Activated CD8-positive, alpha-beta T cell treated with anti-CD3 and anti-CD28 coated beads, Interleukin-2, amount 10 ng/mL, durations not matched to agents 7 days and 5 days (primary cell): ENCODE results near the gene DCUN1D1. TPM values are rescaled to one million over a fixed set of nuclear protein-coding genes. Genes with fewer than 3 reads are reported as not detected.
A peak's percentile ranks its signal among the peaks of the same experiment; 100 is the strongest.

Source experiments
- ATAC-seq: fragments of 150-1000 bp; cut with Tn5 transposase; one replicate; pipeline ENCODE4 v1.10.0; 2021; ENCODE audit warnings: moderate library complexity
- CTCF ChIA-PET: fragments of 350-600 bp; sonication (Branson Sonifier 250); formaldehyde crosslinking; loops from one replicate; lab custom pipeline; 2021; ENCODE audit warnings: antibody characterized with exemption; lab: Charles Lee
- POLR2A ChIA-PET: fragments of 350-600 bp; sonication (Branson Sonifier 250); formaldehyde crosslinking; loops from one replicate; lab custom pipeline; 2021; ENCODE audit warnings: antibody characterized with exemption; lab: Charles Lee
- DNase-seq: peaks from one replicate; pipeline ENCODE4 v3.0.0-alpha.2; 2020
- H3K27ac Mint-ChIP-seq: one replicate; pipeline ENCODE4 v1.8.0; 2021; ENCODE audit warnings: mild to moderate bottlenecking, mixed read lengths
- H3K27me3 Mint-ChIP-seq: one replicate; pipeline ENCODE4 v1.8.0; 2021; ENCODE audit warnings: low read depth, mixed read lengths
- H3K36me3 Mint-ChIP-seq: one replicate; pipeline ENCODE4 v1.8.0; 2021; ENCODE audit warnings: low read depth, mixed read lengths
- H3K4me1 Mint-ChIP-seq: one replicate; pipeline ENCODE4 v1.8.0; 2021; ENCODE audit warnings: low read depth, mixed read lengths
- H3K4me3 Mint-ChIP-seq: one replicate; pipeline ENCODE4 v1.8.0; 2021; ENCODE audit warnings: mild to moderate bottlenecking, mixed read lengths
- H3K9me3 Mint-ChIP-seq: one replicate; pipeline ENCODE4 v1.8.0; 2022; ENCODE audit warnings: mixed read lengths; ENCODE audit not compliant: insufficient read depth
- total RNA-seq, 2 experiments: library from RNA; stranded (reverse); gene quantifications; one replicate each; pipeline ENCODE4 v1.2.3, GENCODE V29; 2021

Gene DCUN1D1
- total RNA-seq, 2 experiments from 2014 or later: 80.8 to 84.5 TPM

- DNase-seq: no peak
- H3K27ac Mint-ChIP-seq: no peak overlapping the region
- no peaks in the 10 kb centered on the region for H3K27me3 Mint-ChIP-seq
- ChIA-PET POLR2A (no interaction called here), CTCF (no interaction called here)
- H3K36me3 Mint-ChIP-seq: peaks cover 55% of the 10 kb centered on the region
- no peak for ATAC-seq
- peaks cover 18% of the 10 kb centered on the region for H3K4me1 Mint-ChIP-seq
- H3K4me3 Mint-ChIP-seq: no peak overlapping the region
- H3K9me3 Mint-ChIP-seq: no peaks in the 10 kb centered on the region
Measured at GRCh38 chr3:182957226-182957625, 23.1 kb downstream of the DCUN1D1 start.

GRCh38 chr3:182954553-182955235 is 25.6 kb downstream of the DCUN1D1 start:
- CTCF ChIA-PET: no interaction called here
- Mint-ChIP-seq H3K9me3 (no peaks in the 10 kb centered on the region), H3K36me3 (peaks cover 52% of the 10 kb centered on the region), H3K27ac (no peak overlapping the region), H3K4me3 (no peak overlapping the region), H3K27me3 (no peaks in the 10 kb centered on the region), H3K4me1 (peaks cover 6% of the 10 kb centered on the region)
- ATAC-seq (no peak), DNase-seq (no peak)
- POLR2A ChIA-PET: no interaction called here

- ATAC-seq (no peak), DNase-seq (no peak)
- ChIA-PET CTCF (interaction anchor here (1.8 kb wide), 1 partner anchor 40 kb away, joined by 4 read pairs; no protein-coding TSS in a partner anchor), POLR2A (no interaction called here)
- Mint-ChIP-seq H3K27me3 (no peaks in the 10 kb centered on the region), H3K27ac (no peak overlapping the region), H3K4me1 (no peaks in the 10 kb centered on the region), H3K36me3 (peaks cover 51% of the 10 kb centered on the region), H3K4me3 (no peak overlapping the region), H3K9me3 (no peaks in the 10 kb centered on the region)
Measured at GRCh38 chr3:182949688-182950087, 30.6 kb downstream of the DCUN1D1 start.

- H3K27me3 Mint-ChIP-seq: no peaks in the 10 kb centered on the region
- H3K4me3 Mint-ChIP-seq: no peak overlapping the region
- H3K4me1 Mint-ChIP-seq: no peaks in the 10 kb centered on the region
- DNase-seq (no peak), ATAC-seq (no peak)
- CTCF ChIA-PET: no interaction called here
- H3K36me3 Mint-ChIP-seq: peaks cover 50% of the 10 kb centered on the region
- H3K9me3 Mint-ChIP-seq: no peaks in the 10 kb centered on the region
- no peak overlapping the region for H3K27ac Mint-ChIP-seq
- POLR2A ChIA-PET: interaction anchor here (0.6 kb wide), 1 partner anchor 103 kb away, joined by 3 read pairs; no protein-coding TSS in a partner anchor
Measured at GRCh38 chr3:182948305-182948704, 32.0 kb downstream of the DCUN1D1 start.

- H3K36me3 Mint-ChIP-seq: peaks cover 48% of the 10 kb centered on the region
- no peak overlapping the region for H3K27ac Mint-ChIP-seq
- DNase-seq (peak; percentile 29), ATAC-seq (peak; percentile 69)
- H3K27me3 Mint-ChIP-seq: no peaks in the 10 kb centered on the region
- no peak overlapping the region for H3K4me3 Mint-ChIP-seq
- ChIA-PET CTCF (interaction anchor here (0.7 kb wide), 2 partner anchors 108 to 233 kb away, joined by 3 read pairs; no protein-coding TSS in a partner anchor), POLR2A (interaction anchor here (0.6 kb wide), 1 partner anchor 103 kb away, joined by 3 read pairs; no protein-coding TSS in a partner anchor)
- no peaks in the 10 kb centered on the region for H3K9me3 Mint-ChIP-seq
- no peaks in the 10 kb centered on the region for H3K4me1 Mint-ChIP-seq
Measured at GRCh38 chr3:182947888-182948287, 32.5 kb downstream of the DCUN1D1 start.

- ATAC-seq (no peak), DNase-seq (no peak)
- no peak overlapping the region for H3K27ac Mint-ChIP-seq
- H3K9me3 Mint-ChIP-seq: no peaks in the 10 kb centered on the region
- ChIA-PET POLR2A (no interaction called here), CTCF (no interaction called here)
- no peaks in the 10 kb centered on the region for H3K27me3 Mint-ChIP-seq
- no peak overlapping the region for H3K4me3 Mint-ChIP-seq
- H3K36me3 Mint-ChIP-seq: peaks cover 42% of the 10 kb centered on the region
- H3K4me1 Mint-ChIP-seq: peaks cover 29% of the 10 kb centered on the region
Measured at GRCh38 chr3:182941719-182942118, 38.6 kb downstream of the DCUN1D1 start.

GRCh38 chr3:182940266-182940808 is 40.0 kb downstream of the DCUN1D1 start:
- POLR2A ChIA-PET: no interaction called here
- H3K4me3 Mint-ChIP-seq: no peak overlapping the region
- ATAC-seq: no peak
- H3K27me3 Mint-ChIP-seq: no peaks in the 10 kb centered on the region
- CTCF ChIA-PET: no interaction called here
- H3K4me1 Mint-ChIP-seq: peaks cover 29% of the 10 kb centered on the region
- H3K9me3 Mint-ChIP-seq: no peaks in the 10 kb centered on the region
- peaks cover 31% of the 10 kb centered on the region for H3K36me3 Mint-ChIP-seq
- DNase-seq: no peak
- H3K27ac Mint-ChIP-seq: no peak overlapping the region

GRCh38 chr3:182937293-182938051 is 42.9 kb downstream of the DCUN1D1 start:
- Mint-ChIP-seq H3K27me3 (no peaks in the 10 kb centered on the region), H3K36me3 (peaks cover 33% of the 10 kb centered on the region)
- POLR2A ChIA-PET: no interaction called here

GRCh38 chr3:182936918-182937285 is 43.4 kb downstream of the DCUN1D1 start:
- no peak overlapping the region for H3K4me3 Mint-ChIP-seq
- CTCF ChIA-PET: interaction anchor here (1.2 kb wide), 1 partner anchor 29 kb away, joined by 3 read pairs; no protein-coding TSS in a partner anchor
- H3K36me3 Mint-ChIP-seq: peaks cover 37% of the 10 kb centered on the region
- no peaks in the 10 kb centered on the region for H3K27me3 Mint-ChIP-seq
- H3K27ac Mint-ChIP-seq: no peak overlapping the region
- POLR2A ChIA-PET: no interaction called here
- peaks cover 5% of the 10 kb centered on the region for H3K9me3 Mint-ChIP-seq
- no peak for ATAC-seq
- no peak for DNase-seq
- peaks cover 29% of the 10 kb centered on the region for H3K4me1 Mint-ChIP-seq

More at GRCh38 chr3:182937293-182938051, 42.9 kb downstream of the DCUN1D1 start:
- DNase-seq (peak; percentile 25), ATAC-seq (no peak)
- H3K27ac Mint-ChIP-seq: peak overlapping the region; percentile 58
- H3K9me3 Mint-ChIP-seq: peaks cover 5% of the 10 kb centered on the region
- CTCF ChIA-PET: no interaction called here
- H3K4me3 Mint-ChIP-seq: no peak overlapping the region
- peaks cover 29% of the 10 kb centered on the region for H3K4me1 Mint-ChIP-seq

GRCh38 chr3:182936239-182936917 is 44.0 kb downstream of the DCUN1D1 start:
- ChIA-PET CTCF (interaction anchor here (0.8 to 1.6 kb wide), 4 partner anchors 19 to 34 kb away, joined by 3 to 4 read pairs (median 3); no protein-coding TSS in a partner anchor), POLR2A (no interaction called here)
- Mint-ChIP-seq H3K27ac (no peak overlapping the region), H3K4me3 (no peak overlapping the region), H3K4me1 (peaks cover 29% of the 10 kb centered on the region), H3K36me3 (peaks cover 42% of the 10 kb centered on the region), H3K9me3 (peaks cover 5% of the 10 kb centered on the region), H3K27me3 (no peaks in the 10 kb centered on the region)
- DNase-seq (no peak), ATAC-seq (no peak)

GRCh38 chr3:182935803-182936202 is 44.5 kb downstream of the DCUN1D1 start:
- no peak for ATAC-seq
- peaks cover 5% of the 10 kb centered on the region for H3K9me3 Mint-ChIP-seq
- CTCF ChIA-PET: interaction anchor here (0.8 to 1.6 kb wide), 5 partner anchors 19 to 34 kb away, joined by 3 to 6 read pairs (median 3); no protein-coding TSS in a partner anchor

More at GRCh38 chr3:182935803-182936202, 44.5 kb downstream of the DCUN1D1 start:
- H3K36me3 Mint-ChIP-seq: peaks cover 43% of the 10 kb centered on the region
- no peak for DNase-seq
- H3K4me1 Mint-ChIP-seq: peaks cover 26% of the 10 kb centered on the region
- no peaks in the 10 kb centered on the region for H3K27me3 Mint-ChIP-seq
- no peak overlapping the region for H3K27ac Mint-ChIP-seq
- POLR2A ChIA-PET: no interaction called here
- H3K4me3 Mint-ChIP-seq: no peak overlapping the region
